GM18909 (cell line): Measurements from ENCODE around the gene PYM1.

ENCODE experiments used
- ATAC-seq: cut with Tn5 transposase; IDR thresholded peaks from one replicate; pipeline ENCODE4 v1.9.1; 2021; ENCODE audit warnings: mild to moderate bottlenecking; ENCODE audit not compliant: unreplicated experiment, poor library complexity

Gene PYM1

DNA sequence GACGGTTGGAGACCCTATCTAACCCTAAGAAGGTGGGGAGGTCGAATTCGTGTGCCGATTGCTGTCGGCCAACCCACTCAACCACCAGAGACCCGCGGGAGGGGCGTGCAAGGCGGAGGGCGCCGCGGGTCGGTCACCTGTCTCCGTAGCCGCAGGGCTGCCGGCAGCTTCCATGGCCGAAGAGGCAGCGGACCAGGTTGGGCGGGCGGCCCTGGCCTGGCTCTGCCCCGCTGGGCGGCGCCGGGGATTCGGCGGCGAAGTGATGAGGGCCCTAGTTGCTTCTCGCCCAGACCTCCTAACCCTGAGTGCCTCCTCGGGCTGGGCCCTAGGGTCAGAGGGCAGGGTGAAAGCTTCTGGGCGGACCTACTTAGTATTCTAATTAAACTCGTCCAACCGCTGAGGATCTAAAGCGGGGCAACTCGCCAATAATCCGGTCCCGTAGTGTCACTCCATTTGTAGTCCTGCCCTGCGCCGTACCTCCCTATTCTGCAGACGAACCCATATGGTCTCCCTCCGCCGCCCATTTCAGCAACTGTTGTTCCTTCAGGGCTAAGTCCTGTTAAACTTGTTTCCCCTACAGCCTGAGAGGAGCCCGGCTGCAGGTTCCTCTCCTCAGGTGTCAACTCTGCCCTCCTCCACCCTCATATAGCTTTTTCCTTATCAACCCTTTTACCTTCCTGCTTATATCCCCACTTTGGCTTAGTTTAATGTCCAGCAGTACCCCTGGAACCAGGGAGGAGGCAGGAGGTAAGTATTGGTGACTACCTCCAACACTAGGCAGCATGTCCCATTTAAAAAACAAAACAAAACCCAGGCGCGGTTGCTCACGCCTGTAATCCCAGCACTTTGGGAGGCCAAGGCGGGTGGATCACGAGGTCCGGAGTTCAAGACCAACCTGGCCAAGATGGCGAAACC is at the start of gene PYM1:
Gene PYM1 (minus strand): TSS at position 307 of the 915 bp plus-strand sequence. CDS start 133 bp downstream, at position 174.
- peak; percentile 46 for ATAC-seq

DNA sequence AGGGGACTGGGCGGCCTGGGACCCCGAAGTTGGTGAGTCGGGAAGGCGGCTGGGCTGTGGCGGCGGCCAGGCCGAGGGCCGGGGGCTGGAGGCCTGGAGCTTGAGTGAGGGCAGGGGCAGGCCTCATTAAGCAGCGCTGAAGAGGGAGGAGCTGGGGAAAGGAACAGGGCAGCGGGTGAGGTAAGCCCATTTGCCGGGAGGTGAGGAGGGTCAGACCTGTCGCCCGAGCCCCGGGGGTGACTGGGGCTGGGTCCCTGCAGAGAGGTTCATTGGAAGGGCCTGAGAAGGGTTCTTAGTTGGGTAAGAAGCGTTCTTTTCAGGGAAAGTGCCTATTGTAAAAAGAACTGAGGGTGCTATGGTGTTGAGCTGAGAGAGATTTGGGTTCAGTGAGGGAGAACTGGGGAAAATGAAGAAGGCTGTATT is 46.6 kb upstream of the PYM1 start:
- peak; percentile 15 for ATAC-seq

DNA sequence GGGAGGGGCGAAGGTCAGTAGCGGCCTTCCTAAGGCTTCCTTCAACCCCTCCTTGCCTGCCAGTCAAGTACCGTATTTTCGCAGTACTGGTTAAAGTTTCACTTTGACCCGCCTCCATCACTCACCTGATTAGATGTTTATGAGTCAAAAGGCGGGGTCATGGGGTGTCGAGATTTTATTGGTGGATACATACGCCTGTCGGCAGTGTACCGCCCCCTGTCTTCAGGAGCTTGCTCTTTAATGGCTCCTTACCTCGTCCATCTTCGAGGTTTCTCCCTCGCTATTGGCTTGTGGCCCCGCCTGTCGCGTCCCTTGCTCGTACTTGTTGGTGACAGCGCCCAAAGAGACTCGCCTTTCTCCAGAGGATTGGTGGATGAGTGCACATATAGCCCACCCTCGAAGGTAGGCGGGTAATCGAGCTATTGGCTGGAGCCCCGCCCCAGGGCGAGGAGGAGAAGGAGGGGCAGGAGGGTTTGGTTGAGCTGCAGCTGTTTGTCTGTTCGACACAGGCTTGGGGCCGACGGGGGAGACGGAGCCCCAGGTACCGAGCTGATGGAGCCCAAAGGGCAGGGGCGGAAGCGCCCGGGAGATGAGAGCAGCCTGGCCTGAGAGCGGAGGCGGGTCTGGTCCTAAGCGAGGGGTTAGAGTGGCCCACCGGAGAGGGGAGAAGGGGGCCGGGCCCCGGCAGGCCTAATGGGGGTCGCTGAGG is 46.1 kb upstream of the PYM1 start, which contains the start of gene RAB5B:
Gene RAB5B (plus strand): TSS at position 480 of the 709 bp plus-strand sequence. CDS start 12,883 bp downstream, outside the sequence.
- ATAC-seq = peak; percentile 94

DNA sequence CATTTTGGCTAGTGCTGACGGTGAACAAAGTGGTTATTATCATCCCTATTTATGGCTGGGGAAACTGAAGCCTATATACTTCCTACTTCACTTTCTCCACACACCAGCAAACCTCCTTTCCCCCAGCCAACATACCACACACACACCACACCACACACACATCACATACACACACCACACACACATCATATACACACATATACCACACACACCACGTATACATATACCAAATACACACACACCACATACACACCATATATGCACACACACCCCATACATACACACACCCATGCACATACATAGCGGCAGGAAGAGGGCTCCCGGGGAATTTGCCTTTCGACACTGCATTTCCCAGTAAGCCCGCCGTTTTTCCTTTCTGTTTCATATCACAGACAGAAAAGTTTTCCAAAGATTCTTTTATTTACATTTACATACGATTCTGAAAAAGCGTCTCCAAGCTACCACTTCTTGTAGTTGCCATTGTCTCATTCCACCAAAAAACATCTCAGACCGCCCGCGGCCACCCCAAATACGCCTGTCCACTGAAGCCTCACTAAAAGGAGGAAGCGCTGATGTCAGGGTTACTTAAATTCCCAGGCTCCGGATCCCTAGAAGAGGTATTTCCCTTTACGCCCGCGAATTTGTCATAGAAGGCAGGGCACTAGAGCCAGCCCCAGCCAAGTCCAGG is 45.4 kb upstream of the PYM1 start:
- no peak for ATAC-seq

DNA sequence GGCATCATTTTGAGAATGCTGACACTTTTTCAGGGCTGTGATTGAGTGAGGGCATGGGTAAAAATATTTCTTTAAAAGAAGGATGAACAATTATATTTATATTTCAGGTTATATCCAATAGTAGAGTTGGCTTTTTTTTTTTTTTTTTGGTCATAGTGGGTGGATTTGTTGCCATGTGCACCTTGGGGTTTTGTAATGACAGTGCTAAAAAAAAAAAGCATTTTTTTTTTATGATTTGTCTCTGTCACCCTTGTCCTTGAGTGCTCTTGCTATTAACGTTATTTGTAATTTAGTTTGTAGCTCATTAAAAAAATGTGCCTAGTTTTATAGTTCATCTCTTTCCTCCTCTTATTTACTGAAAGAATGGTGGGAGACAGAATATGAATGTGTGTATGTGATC is 44.8 kb upstream of the PYM1 start:
- no peak for ATAC-seq

DNA sequence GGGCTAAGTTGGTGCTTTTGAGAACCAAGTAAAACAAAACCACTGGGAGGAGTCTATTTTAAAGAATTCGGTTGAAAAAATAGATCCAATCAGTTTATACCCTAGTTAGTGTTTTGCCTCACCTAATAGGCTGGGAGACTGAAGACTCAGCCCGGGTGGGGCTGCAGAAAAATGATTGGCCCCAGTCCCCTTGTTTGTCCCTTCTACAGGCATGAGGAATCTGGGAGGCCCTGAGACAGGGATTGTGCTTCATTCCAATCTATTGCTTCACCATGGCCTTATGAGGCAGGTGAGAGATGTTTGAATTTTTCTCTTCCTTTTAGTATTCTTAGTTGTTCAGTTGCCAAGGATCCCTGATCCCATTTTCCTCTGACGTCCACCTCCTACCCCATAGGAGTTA is 44.3 kb upstream of the PYM1 start:
- ATAC-seq = no peak

DNA sequence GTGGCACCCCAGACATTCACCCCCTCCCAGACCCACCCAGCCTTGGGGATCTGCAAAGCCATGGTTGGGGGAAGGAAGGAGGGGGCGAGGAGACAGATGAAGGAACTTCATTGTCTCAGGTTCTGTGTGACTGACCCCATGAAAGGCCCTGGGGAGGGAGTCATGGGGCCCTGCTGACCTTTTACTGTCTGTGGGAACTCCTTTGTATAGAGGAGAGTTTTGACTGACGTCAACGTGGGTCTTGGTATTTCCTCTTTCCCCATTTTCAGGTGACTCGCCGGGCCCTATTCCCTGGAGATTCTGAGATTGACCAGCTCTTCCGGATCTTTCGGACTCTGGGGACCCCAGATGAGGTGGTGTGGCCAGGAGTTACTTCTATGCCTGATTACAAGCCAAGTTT is 43.1 kb upstream of the PYM1 start:
- ATAC-seq = no peak

DNA sequence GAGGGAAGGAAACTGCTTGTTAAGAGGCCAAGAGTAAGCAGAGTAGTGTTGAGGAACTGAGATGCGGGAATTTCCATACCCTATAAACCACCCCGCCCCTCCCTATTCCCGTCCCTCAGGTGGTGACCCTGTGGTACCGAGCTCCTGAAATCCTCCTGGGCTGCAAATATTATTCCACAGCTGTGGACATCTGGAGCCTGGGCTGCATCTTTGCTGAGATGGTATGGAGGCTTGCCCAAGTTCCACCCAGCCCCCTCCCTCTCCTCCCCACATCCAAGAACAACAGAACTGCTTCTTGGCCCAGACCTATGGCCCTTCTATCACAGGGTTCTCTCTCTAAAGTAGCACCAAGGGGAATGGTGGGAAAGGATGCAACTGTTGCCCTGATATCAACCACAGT is 41.7 kb upstream of the PYM1 start:
- no peak for ATAC-seq

DNA sequence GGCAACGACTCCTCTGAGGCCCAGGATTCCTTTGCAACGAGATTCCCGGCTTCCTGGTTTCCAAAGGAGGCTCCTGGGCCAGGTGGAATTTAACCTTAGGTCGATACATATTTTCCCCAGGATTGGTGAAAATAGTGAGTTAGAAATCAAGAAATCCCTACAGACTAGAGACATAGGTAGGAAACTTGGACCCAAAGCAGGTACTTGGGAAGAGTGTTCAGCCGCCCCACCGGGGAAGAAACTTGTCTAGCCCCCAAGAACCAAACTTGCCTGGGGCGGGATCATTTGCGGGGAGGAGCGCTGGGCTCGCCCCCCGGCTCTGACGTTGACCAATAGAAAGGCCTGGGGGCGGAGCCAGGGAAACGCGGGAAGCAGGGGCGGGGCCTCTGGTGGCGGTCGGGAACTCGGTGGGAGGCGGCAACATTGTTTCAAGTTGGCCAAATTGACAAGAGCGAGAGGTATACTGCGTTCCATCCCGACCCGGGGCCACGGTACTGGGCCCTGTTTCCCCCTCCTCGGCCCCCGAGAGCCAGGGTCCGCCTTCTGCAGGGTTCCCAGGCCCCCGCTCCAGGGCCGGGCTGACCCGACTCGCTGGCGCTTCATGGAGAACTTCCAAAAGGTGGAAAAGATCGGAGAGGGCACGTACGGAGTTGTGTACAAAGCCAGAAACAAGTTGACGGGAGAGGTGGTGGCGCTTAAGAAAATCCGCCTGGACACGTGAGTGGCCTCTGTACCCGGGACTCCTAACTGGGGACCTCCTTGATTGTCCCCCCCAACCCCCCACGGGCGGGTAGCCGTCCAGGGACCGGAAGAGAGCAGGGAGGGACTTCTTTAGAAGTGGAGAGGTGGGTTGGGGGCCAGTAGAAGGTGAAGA is 39.0 kb upstream of the PYM1 start, which contains the start of gene CDK2:
Gene CDK2 (plus strand): TSS at position 423 of the 874 bp plus-strand sequence. CDS start 179 bp downstream, at position 602.
- peak; percentile 97 for ATAC-seq

DNA sequence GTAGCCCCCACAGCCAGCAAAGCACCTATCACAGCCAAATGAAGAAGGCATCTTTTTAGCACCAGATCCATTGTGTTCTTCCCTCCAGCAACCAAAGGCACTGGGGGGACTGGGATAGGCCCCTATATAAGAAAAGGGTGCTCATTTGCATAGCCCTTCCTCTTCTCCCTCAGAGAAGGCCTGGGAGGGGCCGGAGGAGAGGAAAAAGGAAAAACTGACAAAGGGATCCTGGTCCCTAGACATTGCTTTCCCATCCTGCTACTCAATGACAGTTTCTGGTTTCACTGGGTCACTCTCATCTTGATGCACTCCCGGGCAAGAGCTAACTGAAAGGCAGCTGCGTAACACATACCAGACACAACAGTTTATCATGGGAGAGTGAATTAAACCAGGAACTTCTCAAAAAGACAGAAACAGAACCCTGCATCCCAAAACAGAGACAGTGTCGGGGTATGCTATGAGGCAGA is 38.3 kb upstream of the PYM1 start, which contains the start of gene PMEL:
Gene PMEL (minus strand): TSS at position 102 of the 467 bp plus-strand sequence. CDS start 31 bp downstream, at position 71.
- ATAC-seq = no peak

DNA sequence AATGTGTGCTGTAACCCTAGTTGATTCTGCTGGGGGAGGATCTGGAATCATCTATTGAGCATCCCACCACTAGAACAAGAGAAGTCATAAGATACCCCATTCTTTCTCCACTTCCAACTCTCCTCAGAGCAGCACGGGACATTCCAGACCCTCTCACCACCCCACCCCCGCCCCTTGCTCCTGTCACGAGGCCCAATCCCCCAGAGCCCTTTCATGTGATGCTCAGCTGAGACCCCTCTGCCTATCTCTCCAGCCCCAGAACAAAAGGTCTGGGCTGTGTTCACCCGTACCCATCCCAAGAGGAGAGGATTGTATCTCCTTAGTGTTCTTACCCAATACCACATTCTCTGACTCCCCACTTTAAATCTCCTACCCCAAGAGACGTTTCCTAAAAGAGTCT is 37.5 kb upstream of the PYM1 start:
- no peak for ATAC-seq

DNA sequence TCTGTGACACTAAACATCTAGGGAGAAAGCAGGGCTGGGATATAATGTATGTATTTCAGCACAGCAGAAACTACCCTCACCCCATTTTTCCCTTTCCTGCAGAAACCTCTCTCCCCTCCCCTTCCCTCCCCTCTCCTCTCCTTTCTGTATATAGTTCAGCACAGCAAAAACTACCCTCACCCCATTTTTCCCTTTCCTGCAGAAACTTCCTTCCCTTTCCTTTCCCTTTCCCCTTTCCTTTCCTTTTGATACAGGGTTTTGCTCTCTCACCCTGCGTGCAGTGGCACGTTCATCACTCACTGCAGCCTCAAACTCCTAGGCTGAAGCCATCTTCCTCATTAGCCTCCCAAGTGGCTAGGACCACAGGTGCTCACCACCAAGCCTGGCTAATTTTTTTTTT is 36.1 kb upstream of the PYM1 start:
- ATAC-seq = no peak

DNA sequence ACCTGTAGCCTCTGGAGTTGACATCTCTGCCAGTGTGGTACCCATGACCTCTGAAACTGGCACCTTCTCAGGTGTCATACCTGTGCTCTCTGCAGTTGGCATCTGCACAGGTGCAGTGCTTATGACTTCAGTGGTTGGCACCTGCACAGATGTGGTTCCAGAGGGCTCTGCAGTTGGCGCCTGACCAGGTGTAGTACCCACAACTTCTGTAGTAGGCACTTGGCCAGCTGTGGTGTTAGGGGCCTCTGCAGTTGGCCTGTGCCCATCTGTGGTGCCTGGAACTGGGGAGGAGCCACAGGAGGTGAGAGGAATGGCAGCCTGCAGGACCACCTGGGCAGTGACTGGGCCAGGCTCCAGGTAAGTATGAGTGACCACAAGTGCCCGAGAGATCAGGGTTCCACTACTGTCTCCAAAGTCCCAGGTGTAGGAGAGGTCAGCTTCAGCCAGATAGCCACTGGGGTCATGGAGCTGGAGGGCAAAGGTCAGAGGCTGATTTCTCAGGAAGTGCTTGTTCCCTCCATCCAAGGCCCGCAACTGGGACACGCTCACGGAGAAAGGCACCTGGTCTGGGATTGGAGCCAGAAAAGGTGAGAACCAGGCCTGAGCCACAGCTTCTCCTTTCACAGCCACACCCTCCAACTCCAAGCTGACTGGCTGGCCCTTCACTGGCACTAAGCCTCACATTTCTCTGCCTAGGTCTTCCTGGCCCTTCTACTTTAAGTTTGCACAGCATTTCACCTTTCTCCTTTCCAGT is 29.6 kb upstream of the PYM1 start:
- ATAC-seq = no peak

DNA sequence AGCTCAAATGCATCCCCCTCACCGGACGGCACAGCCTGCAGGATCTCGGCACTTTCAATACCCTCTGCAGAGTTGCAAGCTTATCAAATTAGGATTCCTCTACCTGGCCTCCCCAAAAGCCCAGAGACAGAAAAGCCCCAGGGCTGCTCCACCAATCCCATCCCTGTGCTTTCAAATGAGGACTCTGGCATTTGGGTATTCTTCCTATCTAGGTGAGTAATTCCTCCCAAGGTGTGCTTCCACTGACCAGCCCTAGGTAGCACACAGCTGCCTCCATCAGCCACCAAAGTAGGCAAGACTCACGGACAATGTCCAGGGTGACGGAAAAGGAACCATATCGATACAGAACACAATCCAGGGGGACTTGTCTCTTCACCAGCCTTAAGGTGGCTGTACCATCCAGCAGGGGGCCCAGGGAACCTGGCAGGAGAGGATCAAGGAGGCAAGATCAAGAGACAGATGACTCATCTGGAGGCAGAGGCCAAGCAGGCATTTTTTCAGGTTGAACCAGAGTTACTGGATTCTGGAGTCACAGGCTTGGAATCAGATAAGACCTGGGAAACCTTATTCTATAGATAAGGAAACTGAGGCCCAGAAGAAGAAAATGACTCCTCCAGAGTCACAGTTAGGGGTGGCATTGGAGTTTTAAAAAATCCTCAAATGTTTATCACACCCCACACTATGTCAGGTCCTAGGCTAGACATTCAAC is 28.3 kb upstream of the PYM1 start:
- ATAC-seq = no peak

DNA sequence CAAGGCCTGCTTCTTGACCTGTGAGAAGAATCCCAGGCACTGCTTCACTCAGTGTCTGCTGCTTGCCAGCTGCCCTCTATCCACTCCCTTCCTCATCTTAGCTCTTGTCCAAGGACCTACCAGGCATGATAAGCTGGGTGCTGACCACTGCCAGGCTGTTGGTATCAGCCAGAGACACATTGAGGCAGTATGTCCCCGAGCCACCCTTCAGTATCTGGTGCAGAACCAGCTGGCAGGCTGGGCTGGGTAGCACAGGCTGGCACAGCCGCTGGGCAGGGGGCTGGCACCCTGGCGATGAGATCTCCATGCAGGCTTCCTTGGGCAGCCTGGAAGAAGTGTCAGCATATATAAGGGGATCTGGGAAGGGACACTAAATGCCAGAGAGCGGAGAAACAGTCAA is 27.6 kb upstream of the PYM1 start:
- no peak for ATAC-seq

DNA sequence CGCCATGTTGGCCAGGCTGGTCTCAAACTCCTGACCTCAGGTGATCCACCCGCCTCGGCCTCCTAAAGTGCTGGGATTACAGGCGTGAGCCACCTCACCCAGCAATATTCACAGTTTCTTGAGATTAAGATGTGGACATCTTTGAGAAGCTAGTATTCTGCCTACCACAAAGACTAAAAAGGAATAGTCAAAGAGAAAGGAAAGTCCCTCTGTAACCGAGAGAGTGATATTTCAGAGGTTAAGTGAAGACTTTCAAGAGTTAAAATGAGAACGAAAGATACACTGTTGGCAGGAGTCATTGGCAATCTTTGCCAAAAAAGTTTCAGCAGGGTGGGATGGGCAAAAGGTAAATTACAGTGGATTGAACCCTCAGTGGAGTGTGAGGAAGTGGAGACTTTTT is 18.9 kb upstream of the PYM1 start:
- no peak for ATAC-seq

DNA sequence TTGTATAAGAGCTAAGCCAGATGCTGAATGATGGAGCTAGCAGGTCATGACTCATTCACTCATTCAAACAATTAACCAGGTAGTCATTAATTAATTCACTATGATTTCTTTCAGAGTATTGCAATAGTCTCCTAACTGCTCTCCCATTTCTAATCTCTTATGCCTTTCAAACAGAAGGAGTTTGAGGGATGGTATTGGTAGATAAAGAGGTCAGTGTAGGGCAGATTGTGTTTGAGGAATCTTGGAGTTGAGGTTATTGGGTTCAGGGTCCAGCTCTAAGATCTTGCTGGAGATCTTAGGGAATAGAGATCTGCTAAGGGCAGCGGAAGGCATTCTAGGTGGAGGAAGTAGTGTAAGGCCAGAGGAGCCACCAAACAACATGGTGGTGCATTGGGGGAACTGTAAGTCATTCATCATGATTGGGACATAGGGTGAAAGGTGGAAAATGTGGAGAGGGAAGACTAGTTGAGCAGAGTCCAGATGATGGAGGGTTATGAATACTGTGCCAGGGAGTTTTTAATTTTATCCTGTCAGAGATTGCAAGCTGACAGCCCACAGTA is 15.0 kb upstream of the PYM1 start:
- no peak for ATAC-seq

DNA sequence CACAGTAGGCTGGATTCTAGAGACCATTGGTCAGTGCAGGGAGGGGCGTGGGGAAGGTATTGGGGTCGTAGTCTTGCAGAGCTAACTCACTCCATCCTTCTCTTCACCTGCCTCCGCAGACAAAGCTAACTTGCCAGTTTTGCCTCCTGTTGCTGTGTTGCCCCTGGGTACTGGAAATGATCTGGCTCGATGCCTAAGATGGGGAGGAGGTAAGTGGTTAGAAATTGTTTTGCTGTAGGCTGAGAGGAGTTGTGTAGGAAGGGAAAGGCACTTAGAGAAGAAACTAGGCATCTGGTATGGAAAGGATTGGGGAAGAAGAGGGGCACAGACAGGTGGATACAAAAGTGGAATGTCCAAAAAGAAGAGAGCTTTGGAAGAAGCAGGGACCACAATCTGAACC is 14.4 kb upstream of the PYM1 start:
- no peak for ATAC-seq
